ENCODE data around the gene FAM186B.

FAM186B gene

GRCh38 chr12:49609875-49610154, 4.4 kb upstream of the FAM186B start:
- DNase-seq (no peak), ATAC-seq (no peak)

GRCh38 chr12:49609059-49609874, 3.8 kb upstream of the FAM186B start:
- DNase-seq = no peak

GRCh38 chr12:49604856-49605255, 583 bp downstream of the FAM186B start:
- no peak for DNase-seq
- ATAC-seq = no peak

More at GRCh38 chr12:49609059-49609874, 3.8 kb upstream of the FAM186B start:
- ATAC-seq = no peak

- ATAC-seq = no peak
- DNase-seq = no peak
These were observed 1.7 kb downstream of the FAM186B start for GRCh38 chr12:49603721-49604120.

- no peak for ATAC-seq
- no peak for DNase-seq
These were observed 5.5 kb downstream of the FAM186B start for GRCh38 chr12:49599961-49600360.

GRCh38 chr12:49598527-49598926, 6.9 kb downstream of the FAM186B start:
- DNase-seq (no peak), ATAC-seq (no peak)

- DNase-seq (no peak), ATAC-seq (no peak)
These were observed 16.5 kb downstream of the FAM186B start for GRCh38 chr12:49588721-49589516.

- no peak for ATAC-seq
These were observed 17.2 kb downstream of the FAM186B start for GRCh38 chr12:49588281-49588680.

GRCh38 chr12:49587174-49587908, 18.1 kb downstream of the FAM186B start:
- DNase-seq (no peak), ATAC-seq (no peak)

More at GRCh38 chr12:49588281-49588680, 17.2 kb downstream of the FAM186B start:
- no peak for DNase-seq

GRCh38 chr12:49585477-49586459, 19.7 kb downstream of the FAM186B start:
- DNase-seq = no peak
- ATAC-seq = no peak

- ATAC-seq (no peak), DNase-seq (no peak)
These were observed 20.8 kb downstream of the FAM186B start for GRCh38 chr12:49584591-49584990.

GRCh38 chr12:49583366-49584094, 21.9 kb downstream of the FAM186B start:
- ATAC-seq (no peak), DNase-seq (no peak)

GRCh38 chr12:49582850-49583249, 22.6 kb downstream of the FAM186B start:
- no peak for DNase-seq

GRCh38 chr12:49582201-49582600, 23.2 kb downstream of the FAM186B start:
- ATAC-seq = no peak

More at GRCh38 chr12:49582850-49583249, 22.6 kb downstream of the FAM186B start:
- no peak for ATAC-seq

GRCh38 chr12:49580572-49581535, 24.6 kb downstream of the FAM186B start:
- ATAC-seq (peak; percentile 55), DNase-seq (peak; percentile 59)

More at GRCh38 chr12:49582201-49582600, 23.2 kb downstream of the FAM186B start:
- no peak for DNase-seq

GRCh38 chr12:49578471-49579112, 26.8 kb downstream of the FAM186B start:
- DNase-seq = no peak
- ATAC-seq = no peak

- ATAC-seq (no peak), DNase-seq (no peak)
These were observed 27.7 kb downstream of the FAM186B start for GRCh38 chr12:49577589-49578315.

- DNase-seq (no peak), ATAC-seq (peak; percentile 15)
These were observed 36.8 kb downstream of the FAM186B start for GRCh38 chr12:49568442-49569162.
